Mesenteric fat pad (tissue), 1 donor: ENCODE measurements around the gene CHST15. TPM values are rescaled to one million over a fixed set of nuclear protein-coding genes. Genes with fewer than 3 reads are reported as not detected.
"Not testable (repeated sequence)": the region's sequence is repeated elsewhere in the genome, so short reads cannot be mapped to it uniquely, and the experiment has no call there.

Experiments used
- DNase-seq: peaks from one replicate; pipeline ENCODE4 v3.0.0-alpha.2; 2020; ENCODE audit warnings: low spot score
- total RNA-seq: library from RNA; stranded (reverse); fragmentation: NEBNext Ultra II Directional; extraction: Animal tissue kit (Norgen Biotek cat#: 25700); gene quantifications from one replicate; pipeline ENCODE4 v1.2.1, GENCODE V29; 2021
- donor health status: DM: yes; HTN: yes; CAD: no.

CHST15 gene
- total RNA-seq, 1 donor from 2014 or later = 53.1 TPM

- DNase-seq = no peak
Observed at GRCh38 chr10:124047427-124048152, 45.8 kb downstream of the CHST15 start.

DNA sequence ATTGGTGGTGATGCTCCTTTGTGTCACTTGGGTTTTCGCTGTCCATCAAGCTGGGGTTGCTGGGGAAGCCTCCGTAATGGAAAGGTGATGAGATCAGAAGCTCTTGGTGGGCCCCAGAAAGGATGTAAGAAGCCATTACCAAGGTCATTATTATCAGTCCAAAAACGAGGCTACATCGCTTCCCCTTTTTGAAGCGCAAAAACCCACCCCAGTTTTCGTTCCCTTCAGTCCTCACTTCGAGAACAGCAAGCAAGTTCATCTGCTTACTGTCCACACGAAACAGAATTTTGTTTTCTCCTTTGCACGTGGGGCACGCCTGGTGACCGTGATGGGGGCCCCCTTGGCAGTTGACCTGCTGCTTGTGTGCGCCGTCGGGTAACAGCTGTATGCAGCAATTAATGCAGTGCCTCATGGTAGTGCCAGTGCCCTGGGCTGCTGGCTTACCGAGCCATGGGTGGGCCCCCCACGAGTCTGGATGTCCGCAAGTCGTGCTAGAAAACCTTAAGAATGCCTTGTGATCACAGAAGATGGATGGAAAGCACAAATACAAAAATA is 47.5 kb downstream of the CHST15 start:
- DNase-seq = no peak

GRCh38 chr10:124045276-124045675 is 48.1 kb downstream of the CHST15 start:
- DNase-seq = no peak

DNA sequence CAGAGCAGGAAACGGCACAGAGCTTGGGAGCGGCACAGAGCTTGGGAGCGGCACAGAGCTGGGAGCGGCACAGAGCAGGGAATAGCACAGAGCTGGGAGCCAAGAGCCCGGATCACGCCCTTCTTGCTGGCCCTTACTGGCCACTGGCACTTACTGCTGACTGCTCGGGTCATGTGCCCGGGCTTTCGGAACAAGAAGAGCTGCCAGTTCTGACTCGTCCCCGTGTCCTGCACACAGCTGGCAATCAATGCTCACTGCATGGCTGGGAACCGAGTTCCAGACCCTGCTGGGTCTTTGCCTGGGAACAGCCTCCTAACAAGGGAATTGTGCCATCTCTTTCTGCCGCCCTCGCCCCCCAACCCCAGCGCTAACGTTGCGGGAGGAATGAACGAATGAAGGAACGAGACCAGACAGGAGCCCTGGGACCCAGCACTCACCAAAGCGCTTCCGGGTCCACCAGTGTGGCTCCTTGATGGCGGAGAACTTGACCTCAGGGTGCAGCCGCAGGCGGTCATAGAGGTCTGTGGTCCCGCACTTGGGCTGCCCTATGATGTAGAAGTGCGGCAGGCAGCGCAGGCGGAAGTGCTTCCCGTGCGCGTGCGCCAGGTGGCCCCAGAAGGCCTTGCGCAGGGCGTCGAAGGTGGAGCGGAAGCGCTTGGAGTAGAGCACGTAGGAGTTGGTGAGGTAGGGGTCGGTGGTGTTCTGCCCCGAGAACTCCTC is 49.1 kb downstream of the CHST15 start:
- DNase-seq = no peak

DNA sequence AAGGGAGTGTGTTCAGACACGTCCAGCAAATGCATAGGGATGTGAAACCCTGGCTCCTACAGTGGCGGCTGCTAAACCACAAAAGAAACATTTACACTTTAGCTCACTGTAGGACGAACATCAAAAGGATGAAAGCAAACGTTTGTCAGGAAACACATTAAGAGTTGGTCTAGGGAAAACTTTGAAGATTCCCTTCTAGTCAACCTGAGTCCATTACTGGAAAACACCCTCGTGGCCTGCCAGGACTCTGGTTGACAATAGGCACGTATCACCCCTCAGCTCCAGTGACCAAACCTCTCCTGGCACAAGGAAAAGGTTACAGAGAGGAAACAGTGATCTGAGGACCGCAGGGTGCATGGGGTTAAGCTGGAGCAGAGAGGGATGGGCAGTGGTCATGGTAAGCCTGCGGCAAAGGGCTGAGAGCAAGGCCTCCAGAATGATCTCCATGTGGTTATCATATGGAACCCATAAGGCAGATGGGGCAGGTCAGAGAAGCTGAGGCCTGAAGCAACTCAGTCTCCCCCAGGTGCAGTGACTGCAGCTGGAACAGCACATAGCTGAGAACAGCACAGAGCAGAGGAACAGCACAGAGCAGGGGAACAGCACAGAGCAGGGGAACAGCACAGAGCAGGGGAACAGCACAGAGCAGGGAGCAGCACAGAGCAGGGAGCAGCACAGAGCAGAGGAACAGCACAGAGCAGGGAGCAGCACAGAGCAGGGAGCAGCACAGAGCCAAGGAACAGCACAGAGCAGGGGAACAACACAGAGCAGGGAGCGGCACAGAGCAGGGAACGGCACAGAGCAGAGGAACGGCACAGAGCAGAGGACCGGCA is 49.9 kb downstream of the CHST15 start:
- DNase-seq = no peak

- no peak for DNase-seq
Observed at GRCh38 chr10:124042656-124043309, 50.6 kb downstream of the CHST15 start.

GRCh38 chr10:124041675-124042445 is 51.5 kb downstream of the CHST15 start:
- no peak for DNase-seq

DNA sequence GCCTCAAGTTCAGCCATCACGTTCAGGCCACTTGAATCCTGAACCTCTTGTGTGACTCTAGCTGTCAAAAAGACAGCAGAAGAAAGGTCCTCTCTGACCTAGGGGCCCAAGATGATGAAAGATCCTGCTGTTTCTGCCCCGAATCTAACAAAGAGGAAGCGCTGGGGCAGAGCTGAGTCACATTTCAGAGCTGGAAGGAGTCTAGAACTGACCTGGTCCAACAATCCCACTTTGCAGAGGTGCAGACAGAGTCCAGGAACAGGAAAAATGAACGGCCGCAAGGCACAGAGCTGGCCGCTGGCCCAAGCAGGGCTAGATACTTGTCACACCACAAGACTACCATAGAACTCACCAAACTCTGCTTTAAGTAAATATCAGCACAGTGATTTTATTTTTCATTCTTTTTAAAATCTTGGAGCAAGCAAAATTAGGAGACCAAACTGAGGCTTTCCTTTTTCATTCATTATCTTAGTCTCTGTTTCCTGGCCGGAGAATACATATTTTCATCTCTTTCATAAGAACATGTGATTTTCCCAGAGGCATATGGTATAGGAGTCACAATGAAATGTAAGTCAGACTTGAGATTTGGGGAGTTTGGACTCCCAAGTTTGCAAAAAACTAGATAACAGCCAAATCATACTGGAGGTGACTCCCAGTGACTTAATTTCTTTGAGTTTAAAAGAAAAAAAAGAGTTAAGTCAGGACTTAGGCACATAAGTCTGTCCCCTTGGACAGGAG is 52.8 kb downstream of the CHST15 start:
- no peak for DNase-seq

- no peak for DNase-seq
Observed at GRCh38 chr10:124039483-124040013, 53.9 kb downstream of the CHST15 start.

- no peak for DNase-seq
Observed at GRCh38 chr10:124037784-124038183, 55.6 kb downstream of the CHST15 start.

- DNase-seq = no peak
Observed at GRCh38 chr10:124037286-124037685, 56.1 kb downstream of the CHST15 start.

GRCh38 chr10:124036746-124037145 is 56.7 kb downstream of the CHST15 start:
- no peak for DNase-seq

DNA sequence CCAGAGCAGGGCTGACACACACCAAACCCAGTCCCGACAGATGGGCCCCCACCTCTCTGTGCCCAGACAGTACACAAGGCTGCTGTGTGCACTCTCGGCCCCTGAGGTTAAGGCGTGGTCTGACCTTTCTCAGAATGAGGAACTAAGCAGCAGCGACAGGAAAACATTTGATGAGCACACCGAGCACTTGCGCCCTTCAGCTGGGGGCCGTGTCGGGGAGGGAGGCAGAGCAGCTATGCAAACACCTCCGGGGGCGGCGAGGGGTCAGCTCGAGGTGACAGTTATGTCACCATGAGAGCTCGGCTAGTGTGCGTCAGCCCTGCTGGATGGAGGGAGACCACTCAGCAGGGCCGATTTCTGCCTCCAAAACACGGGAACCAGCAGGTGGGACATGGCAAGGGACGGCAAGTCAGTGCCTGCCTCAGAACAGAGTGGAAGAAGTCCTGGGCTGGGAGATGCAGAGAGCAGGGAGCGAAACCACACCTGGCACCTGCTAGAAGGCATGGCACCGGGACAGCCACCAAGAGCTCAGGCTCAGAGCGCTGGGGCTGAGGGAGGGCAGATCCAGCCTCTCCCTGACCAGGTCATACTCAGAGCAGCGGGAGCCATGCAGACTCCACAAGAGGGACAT is 57.4 kb downstream of the CHST15 start:
- DNase-seq = no peak

DNA sequence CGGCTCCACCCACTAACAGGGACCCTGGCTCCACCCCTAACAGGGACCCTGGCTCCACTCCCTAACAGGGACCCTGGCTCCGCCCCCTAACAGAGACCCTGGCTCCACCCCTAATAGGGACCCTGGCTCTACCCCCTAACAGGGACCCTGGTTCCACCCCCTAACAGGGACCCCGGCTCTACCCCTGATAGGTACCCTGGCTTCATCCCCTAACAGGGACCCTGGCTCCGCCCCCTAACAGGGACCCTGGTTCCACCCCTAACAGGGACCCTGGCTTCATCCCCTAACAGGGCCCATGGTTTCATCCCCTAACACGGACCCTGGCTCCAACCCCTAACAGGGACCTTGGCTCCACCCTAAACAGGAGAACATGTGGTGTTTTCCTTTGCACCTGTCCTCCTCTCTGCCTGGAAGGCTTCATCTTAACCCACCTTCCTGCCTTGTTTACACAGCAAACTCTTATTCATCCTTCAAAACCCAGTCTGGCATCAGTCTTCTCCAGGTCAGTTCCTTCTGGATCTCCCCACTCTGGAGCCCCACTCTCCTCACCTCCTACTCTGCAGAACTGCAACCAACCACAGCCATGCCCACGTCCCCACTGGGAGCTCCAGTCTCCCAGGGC is 58.0 kb downstream of the CHST15 start:
- no peak for DNase-seq

GRCh38 chr10:124034576-124035305 is 58.7 kb downstream of the CHST15 start:
- DNase-seq = not testable (repeated sequence)

DNA sequence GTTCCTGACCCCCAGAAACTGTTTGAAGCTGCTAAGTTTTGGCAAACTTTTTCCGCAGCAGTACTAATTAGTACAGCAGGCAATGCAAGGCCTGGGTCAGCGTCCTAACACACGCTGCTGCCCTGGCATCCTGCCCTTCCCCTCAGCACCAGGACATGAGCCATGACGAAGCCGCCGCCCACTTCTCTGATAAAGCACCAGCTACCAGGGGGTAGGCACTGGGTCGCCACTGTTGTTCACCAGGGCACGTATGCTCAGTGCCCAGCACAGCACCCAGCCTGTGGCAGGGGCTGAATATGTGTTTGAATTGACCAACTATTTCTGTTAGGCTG is 59.5 kb downstream of the CHST15 start:
- no peak for DNase-seq

- no peak for DNase-seq
Observed at GRCh38 chr10:124032971-124033886, 60.2 kb downstream of the CHST15 start.
